Small intestine (tissue), 7 donors: ENCODE measurements around the gene RIMOC1. TPM values are rescaled to one million over a fixed set of nuclear protein-coding genes. Genes with fewer than 3 reads are reported as not detected.

Source experiments
- DNase-seq, 2 donors: peaks; one replicate each; pipeline versions ENCODE4 v3.0.0 to v3.0.0-alpha.2; 2013
- FAIRE-seq: peaks from 2 replicates; lab custom pipeline; 2012; peaks lifted over from hg19 to GRCh38; lab: Jason Lieb, UNC
- H3K27ac ChIP-seq, 3 donors: one replicate each; pipeline ENCODE4 v1.5.1; 2013; ENCODE audit warnings: low read length in 2 of 3, mild to moderate bottlenecking in 2 of 3, control low read depth in 1 of 3, inconsistent platforms in 1 of 3, low read depth in 1 of 3, moderate library complexity in 1 of 3
- H3K27me3 ChIP-seq, 3 donors: one replicate each; pipeline ENCODE4 v1.6.1; 2013; ENCODE audit warnings: low read length in 3 of 3, inconsistent platforms in 1 of 3; ENCODE audit not compliant: control insufficient read depth in 3 of 3, insufficient read depth in 3 of 3
- H3K36me3 ChIP-seq, 3 donors: one replicate each; pipeline ENCODE4 v1.6.1; 2013; ENCODE audit warnings: low read length in 3 of 3, inconsistent platforms in 1 of 3, low read depth in 1 of 3, mild to moderate bottlenecking in 1 of 3, moderate library complexity in 1 of 3; ENCODE audit not compliant: control insufficient read depth in 3 of 3, insufficient read depth in 2 of 3
- H3K4me1 ChIP-seq, 3 donors: one replicate each; pipeline ENCODE4 v1.6.1; 2013; ENCODE audit warnings: low read length in 2 of 3, inconsistent platforms in 1 of 3, low read depth in 1 of 3, mild to moderate bottlenecking in 1 of 3, moderate library complexity in 1 of 3; ENCODE audit not compliant: control insufficient read depth in 3 of 3, insufficient read depth in 2 of 3
- H3K4me3 ChIP-seq, 3 donors: one replicate each; pipeline ENCODE4 v1.5.1; 2013; ENCODE audit warnings: low read length in 3 of 3, control low read depth in 1 of 3, inconsistent platforms in 1 of 3, low read depth in 1 of 3, mild to moderate bottlenecking in 1 of 3, moderate library complexity in 1 of 3
- H3K9me3 ChIP-seq, 2 donors: one replicate each; pipeline ENCODE4 v1.6.1; 2013; ENCODE audit warnings: low read depth in 1 of 2, low read length in 1 of 2; ENCODE audit not compliant: control insufficient read depth in 2 of 2, insufficient read depth in 1 of 2
- WGBS, 3 donors: extraction: QIAGEN DNeasy Blood & Tissue Kit; methylation state at CpG; one replicate each; pipeline ENCODE4 v1.1.7; 2013; 5-methylcytosine and 5-hydroxymethylcytosine counted together
- polyA plus RNA-seq, 4 donors: library from polyadenylated mRNA; stranded (reverse) in 3 of 4; unstranded in 1 of 4; fragments of 200-250 nt in 3 of 4; fragments of 120-200 nt in 1 of 4; gene quantifications; one replicate each; pipeline versions ENCODE4 v1.2.1 to v1.2.3, GENCODE V29; 2013
- donor health status: healthy with polysubstance abuse.
- donor health status: control.
- donor health status: control.
- donor health status: Bipolar disorder and iron deficiency.
- donor health status: healthy.

RIMOC1 gene
- polyA plus RNA-seq, 4 donors: 3.8 to 20.5 (median 6.8) TPM

GRCh38 chr5:41951224-41951623 is 47.1 kb downstream of the RIMOC1 start:
- WGBS, 3 donors: 69 to 82% (median 79%) methylated on average over 3 of the region's 3 CpGs
- H3K4me1 ChIP-seq: no peaks in the 10 kb centered on the region
- H3K27me3 ChIP-seq: no peaks in the 10 kb centered on the region
- H3K4me3 ChIP-seq: no peak overlapping the region
- H3K36me3 ChIP-seq: no peaks in the 10 kb centered on the region
- no peak for FAIRE-seq
- H3K9me3 ChIP-seq: no peaks in the 10 kb centered on the region
- DNase-seq: no peak
- no peak overlapping the region for H3K27ac ChIP-seq

Other genes starting within 250 kb of the RIMOC1 start
- gene OXCT1, start 33.9 kb upstream of the RIMOC1 start, polyA plus RNA-seq: 10 to 100 TPM in 2 of 4 donors, 1 to 10 TPM in 2; 2.9 to 29.8 (median 11.2) TPM
- 10 to 100 TPM; 11.1 to 18.1 (median 14.3) TPM for gene FBXO4, start 20.9 kb downstream of the RIMOC1 start, polyA plus RNA-seq